ENCODE measurements around the gene SEC24D. TPM values are rescaled to one million over a fixed set of nuclear protein-coding genes. Genes with fewer than 3 reads are reported as not detected.

The SEC24D gene, protein sequence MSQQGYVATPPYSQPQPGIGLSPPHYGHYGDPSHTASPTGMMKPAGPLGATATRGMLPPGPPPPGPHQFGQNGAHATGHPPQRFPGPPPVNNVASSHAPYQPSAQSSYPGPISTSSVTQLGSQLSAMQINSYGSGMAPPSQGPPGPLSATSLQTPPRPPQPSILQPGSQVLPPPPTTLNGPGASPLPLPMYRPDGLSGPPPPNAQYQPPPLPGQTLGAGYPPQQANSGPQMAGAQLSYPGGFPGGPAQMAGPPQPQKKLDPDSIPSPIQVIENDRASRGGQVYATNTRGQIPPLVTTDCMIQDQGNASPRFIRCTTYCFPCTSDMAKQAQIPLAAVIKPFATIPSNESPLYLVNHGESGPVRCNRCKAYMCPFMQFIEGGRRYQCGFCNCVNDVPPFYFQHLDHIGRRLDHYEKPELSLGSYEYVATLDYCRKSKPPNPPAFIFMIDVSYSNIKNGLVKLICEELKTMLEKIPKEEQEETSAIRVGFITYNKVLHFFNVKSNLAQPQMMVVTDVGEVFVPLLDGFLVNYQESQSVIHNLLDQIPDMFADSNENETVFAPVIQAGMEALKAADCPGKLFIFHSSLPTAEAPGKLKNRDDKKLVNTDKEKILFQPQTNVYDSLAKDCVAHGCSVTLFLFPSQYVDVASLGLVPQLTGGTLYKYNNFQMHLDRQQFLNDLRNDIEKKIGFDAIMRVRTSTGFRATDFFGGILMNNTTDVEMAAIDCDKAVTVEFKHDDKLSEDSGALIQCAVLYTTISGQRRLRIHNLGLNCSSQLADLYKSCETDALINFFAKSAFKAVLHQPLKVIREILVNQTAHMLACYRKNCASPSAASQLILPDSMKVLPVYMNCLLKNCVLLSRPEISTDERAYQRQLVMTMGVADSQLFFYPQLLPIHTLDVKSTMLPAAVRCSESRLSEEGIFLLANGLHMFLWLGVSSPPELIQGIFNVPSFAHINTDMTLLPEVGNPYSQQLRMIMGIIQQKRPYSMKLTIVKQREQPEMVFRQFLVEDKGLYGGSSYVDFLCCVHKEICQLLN
- 134 and 138 TPM in 2 replicates for total RNA-seq

DNA sequence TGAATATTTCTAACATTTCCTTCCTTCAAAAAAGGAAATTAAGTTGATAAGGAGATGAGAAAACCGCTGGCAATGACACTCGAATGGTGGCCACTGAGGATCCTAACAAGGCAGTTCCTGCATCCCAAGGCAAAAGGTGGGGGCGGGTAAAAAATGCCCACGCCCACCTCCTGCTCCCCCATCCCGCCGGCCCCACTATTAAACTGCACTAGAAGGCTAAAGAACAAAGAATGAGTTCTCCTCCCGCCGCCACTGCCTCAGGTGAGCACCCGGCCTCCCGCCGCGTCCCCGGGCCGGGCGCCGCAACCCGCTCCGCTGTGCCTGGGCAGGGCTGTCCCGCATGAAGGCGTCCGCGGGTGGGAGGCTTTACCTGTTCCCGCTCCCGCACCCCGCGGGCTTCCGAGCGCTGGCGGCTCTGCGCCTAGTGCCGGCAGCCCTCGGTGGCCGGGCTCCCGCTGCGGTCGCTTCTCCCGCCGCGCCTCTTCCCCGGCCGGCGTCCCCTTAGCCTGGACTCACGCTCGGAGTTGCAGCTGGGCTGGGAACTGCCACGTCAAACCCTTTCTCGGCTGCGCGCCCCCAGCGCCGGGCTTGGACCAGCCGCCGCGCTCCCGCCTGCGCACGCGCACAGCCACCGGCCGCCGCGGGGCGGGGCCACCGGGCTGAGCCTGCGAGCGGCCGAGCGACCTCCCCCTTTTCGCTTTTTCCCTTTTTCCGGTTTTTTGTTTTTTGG lies at the start of gene SEC24D:
Gene SEC24D, minus strand, starts transcription at position 556 of the 730 bp plus-strand sequence. CDS start 2,430 bp downstream, outside the sequence.

DNA sequence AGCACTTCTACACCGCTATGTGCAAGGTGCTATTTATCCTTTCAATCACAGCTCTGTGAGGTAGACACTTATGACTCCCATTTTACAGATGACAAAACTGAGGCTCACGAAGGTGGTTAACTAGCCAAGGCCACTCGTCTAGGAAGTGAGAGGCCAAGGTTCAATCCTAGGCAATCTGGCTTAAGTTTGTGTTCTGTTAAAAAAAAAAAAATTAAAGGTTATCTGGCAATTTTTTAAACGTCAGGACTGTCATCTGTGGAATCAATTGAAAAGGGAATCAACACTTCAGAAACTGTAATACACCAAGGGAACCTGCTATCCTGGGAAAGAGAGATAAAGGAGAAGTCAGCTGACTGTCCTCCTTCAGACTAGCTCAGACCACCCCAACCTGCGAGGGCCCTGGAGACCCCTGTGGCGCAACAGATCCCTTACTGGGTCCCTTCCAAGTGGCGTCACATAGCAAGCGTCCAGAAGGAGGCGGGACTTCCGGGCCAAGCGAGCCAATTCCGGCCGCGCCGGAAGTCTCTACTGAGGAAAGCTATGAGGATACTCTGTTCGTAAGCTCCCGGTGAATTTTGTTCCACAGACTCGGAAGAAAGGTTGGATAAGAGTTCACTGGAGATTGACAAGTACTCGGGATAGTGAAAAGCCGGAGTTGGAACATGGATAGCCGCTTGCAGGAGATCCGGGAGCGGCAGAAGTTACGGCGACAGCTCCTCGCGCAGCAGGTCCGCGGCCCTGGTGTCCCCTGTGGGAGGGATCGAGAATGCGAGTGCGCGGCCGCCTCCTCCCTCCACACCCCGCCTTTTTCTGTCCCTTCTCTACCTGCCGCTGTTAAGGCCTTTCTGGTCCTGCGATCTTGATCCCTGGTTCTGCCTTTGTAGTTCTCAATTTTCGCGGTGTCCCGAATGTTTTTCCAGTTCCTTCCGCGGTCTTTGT lies 150.8 kb downstream of the SEC24D start, which contains the start of gene METTL14:
Gene METTL14, plus strand, starts transcription at position 520 of the 939 bp plus-strand sequence. Its CDS starts 143 bp downstream, at position 663.

Other genes starting within 250 kb of the SEC24D start
- gene METTL14, start 150.7 kb downstream of the SEC24D start, total RNA-seq, result 10.4 and 37.4 TPM in 2 replicates
- 4.2 and 11.2 TPM in 2 replicates for gene SYNPO2, start 52.7 kb upstream of the SEC24D start, total RNA-seq

Measured in cardiac atrium fibroblast (primary cell).